ENCODE data around the gene BGLAP. TPM values are rescaled to one million over a fixed set of nuclear protein-coding genes. Genes with fewer than 3 reads are reported as not detected.

Gene BGLAP
- total and polyA plus RNA-seq, 7 experiments from 2014 or later, result 0.33 to 7.4 (median 4.7) TPM; not detected in 1

DNA sequence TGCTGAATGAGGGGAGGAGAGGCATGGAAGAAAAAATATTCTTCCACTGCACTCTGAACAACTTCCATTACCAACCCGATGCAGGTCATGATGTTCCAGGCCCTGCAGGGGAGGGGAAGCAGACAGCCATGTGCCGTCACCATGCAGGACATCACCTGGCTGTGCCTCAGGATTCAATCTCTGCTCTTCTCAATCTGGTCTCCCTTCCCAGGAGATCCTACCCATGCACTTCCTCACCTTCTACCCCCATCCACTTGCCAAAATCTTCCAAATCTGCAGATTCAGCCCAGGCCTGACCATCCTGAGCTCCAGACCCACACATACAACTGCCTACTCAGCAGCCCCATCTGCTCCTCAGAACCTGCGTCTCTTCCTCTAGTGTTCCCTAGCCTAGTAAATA, 11.7 kb downstream of the BGLAP start:
- Histone ChIP-seq H3K27ac (ENCODE audit: low read depth, low read length) (no peak overlapping the region), H3K4me3 (ENCODE audit: low read length) (no peak overlapping the region), H3K4me1 (ENCODE audit: control insufficient read depth in 2 of 2, insufficient read depth in 2 of 2, low read length in 2 of 2) (no peaks in the 10 kb centered on the region), H3K27me3 (ENCODE audit: control insufficient read depth in 2 of 2, insufficient read depth in 2 of 2, low read length in 2 of 2) (no peaks in the 10 kb centered on the region), H3K9me3 (ENCODE audit: control insufficient read depth in 2 of 3, low read length in 3 of 3) (no peaks in the 10 kb centered on the region), H3K36me3 (ENCODE audit: control insufficient read depth in 2 of 3, insufficient read depth in 3 of 3, low read length in 3 of 3) (peaks cover 18 to 88% (median 23%) of the 10 kb centered on the region in 3 experiments)
- Mint-ChIP-seq H3K4me3 (no peak overlapping the region), H3K4me1 (peaks cover 0 to 22% (median 5%) of the 10 kb centered on the region in 7 donors), H3K36me3 (peaks cover 11 to 35% (median 23%) of the 10 kb centered on the region in 5 donors), H3K27ac (peak overlapping the region in 7 of 9 donors; percentile 9 to 66 (median 32)), H3K27me3 (no peaks in the 10 kb centered on the region), H3K9me3 (no peaks in the 10 kb centered on the region)
- DNase-seq, result no peak
- ChIA-PET POLR2A (no interaction called here), CTCF (no interaction called here)
- ATAC-seq, result no peak
- intact Hi-C loops (cut with micrococcal nuclease), result no loop called here

DNA sequence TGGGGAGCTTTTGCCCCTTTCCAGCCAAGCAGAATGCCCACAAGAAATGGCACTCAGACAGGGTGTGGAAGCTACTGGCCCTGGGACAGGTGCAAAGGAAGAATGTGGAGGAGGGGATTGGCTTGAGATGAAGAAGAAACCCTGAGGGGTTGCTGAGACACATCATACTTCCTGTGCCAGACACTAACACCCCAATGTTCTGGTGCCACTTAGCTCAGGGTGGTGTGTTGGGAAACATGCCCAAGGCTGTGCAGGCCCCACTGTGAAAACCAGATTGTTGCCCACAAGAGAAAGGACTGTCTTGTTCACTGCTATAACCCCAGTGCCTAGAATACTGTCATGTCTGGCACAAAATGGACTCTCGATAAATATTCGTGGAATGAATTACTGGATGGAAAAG, 15.7 kb downstream of the BGLAP start:
- no peaks in the 10 kb centered on the region for H3K4me1 ChIP-seq (ENCODE audit: control insufficient read depth in 2 of 2, insufficient read depth in 2 of 2, low read length in 2 of 2)
- ChIA-PET POLR2A (no interaction called here), CTCF (no interaction called here)
- Mint-ChIP-seq H3K27me3 (no peaks in the 10 kb centered on the region), H3K4me3 (no peak overlapping the region), H3K4me1 (peaks cover 0 to 17% (median 5%) of the 10 kb centered on the region in 7 donors), H3K27ac (peak overlapping the region in 6 of 9 donors; percentile 33 to 81 (median 60)), H3K9me3 (no peaks in the 10 kb centered on the region), H3K36me3 (peaks cover 24 to 52% (median 27%) of the 10 kb centered on the region in 5 donors)
- H3K27ac ChIP-seq (ENCODE audit: low read depth, low read length), result peak overlapping the region; percentile 12
- H3K4me3 ChIP-seq (ENCODE audit: low read length), result no peak overlapping the region
- H3K36me3 ChIP-seq (ENCODE audit: control insufficient read depth in 2 of 3, insufficient read depth in 3 of 3, low read length in 3 of 3), result peaks cover 18 to 82% (median 29%) of the 10 kb centered on the region in 3 experiments
- no peaks in the 10 kb centered on the region for H3K27me3 ChIP-seq (ENCODE audit: control insufficient read depth in 2 of 2, insufficient read depth in 2 of 2, low read length in 2 of 2)
- DNase-seq (no peak), ATAC-seq (no peak)
- no peaks in the 10 kb centered on the region for H3K9me3 ChIP-seq (ENCODE audit: control insufficient read depth in 2 of 3, low read length in 3 of 3)
- intact Hi-C loops (cut with micrococcal nuclease), result no loop called here

DNA sequence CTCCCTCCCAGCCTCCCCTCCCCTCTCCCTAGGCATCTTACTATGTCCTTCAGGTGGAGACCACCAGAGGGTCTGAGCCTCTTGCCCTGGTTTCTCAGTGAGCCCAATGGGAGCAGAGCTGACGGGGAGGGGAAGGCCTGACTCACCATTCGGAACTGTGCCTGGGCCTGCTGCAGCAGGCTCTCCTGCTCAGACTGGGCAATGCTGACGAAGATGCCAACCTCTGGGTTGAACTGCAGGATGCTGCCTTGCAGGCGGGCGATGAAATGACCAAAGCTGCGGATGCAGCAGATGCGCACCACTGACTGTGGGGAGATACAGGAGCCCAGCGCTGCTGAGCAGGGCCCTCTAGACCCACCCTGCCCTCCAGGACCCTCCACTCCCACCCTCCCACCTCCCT, 16.9 kb downstream of the BGLAP start:
- intact Hi-C loops (cut with micrococcal nuclease), result no loop called here
- peaks cover 0 to 16% (median 4%) of the 10 kb centered on the region in 7 donors for H3K4me1 Mint-ChIP-seq
- peaks cover 25 to 54% (median 27%) of the 10 kb centered on the region in 5 donors for H3K36me3 Mint-ChIP-seq

DNA sequence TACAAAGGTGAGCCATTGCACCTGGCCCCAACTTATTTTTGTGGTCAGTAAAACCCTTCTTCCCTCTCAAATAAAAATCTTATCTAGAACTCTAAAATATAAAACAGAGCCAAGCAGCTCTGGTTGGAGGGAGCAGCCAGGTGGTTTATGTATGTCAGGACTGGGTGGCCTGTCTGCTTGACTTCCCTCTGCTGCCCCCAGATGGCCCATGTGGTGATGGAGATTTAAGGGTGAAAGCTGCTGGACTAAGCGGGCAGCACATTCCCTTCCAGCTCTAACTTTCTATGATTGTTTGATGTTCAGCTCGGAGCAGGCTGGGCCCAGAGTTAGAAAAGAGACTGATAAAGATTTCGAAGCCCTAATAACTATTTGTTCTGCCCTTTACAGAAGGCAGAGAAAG, 17.8 kb downstream of the BGLAP start:
- peak overlapping the region in 2 of 9 donors; percentile 21 to 26 for H3K27ac Mint-ChIP-seq

More for the DNA sequence above, 16.9 kb downstream of the BGLAP start:
- POLR2A ChIA-PET, result no interaction called here
- Mint-ChIP-seq H3K4me3 (no peak overlapping the region), H3K27me3 (no peaks in the 10 kb centered on the region), H3K9me3 (peaks cover 0 to 2% (median 0%) of the 10 kb centered on the region in 11 donors), H3K27ac (no peak overlapping the region)
- ATAC-seq (no peak), DNase-seq (no peak)
- H3K4me1 ChIP-seq (ENCODE audit: control insufficient read depth in 2 of 2, insufficient read depth in 2 of 2, low read length in 2 of 2), result no peaks in the 10 kb centered on the region
- CTCF ChIA-PET, result no interaction called here
- no peaks in the 10 kb centered on the region for H3K27me3 ChIP-seq (ENCODE audit: control insufficient read depth in 2 of 2, insufficient read depth in 2 of 2, low read length in 2 of 2)
- H3K27ac ChIP-seq (ENCODE audit: low read depth, low read length), result no peak overlapping the region
- H3K4me3 ChIP-seq (ENCODE audit: low read length), result no peak overlapping the region
- H3K36me3 ChIP-seq (ENCODE audit: control insufficient read depth in 2 of 3, insufficient read depth in 3 of 3, low read length in 3 of 3), result peaks cover 23 to 82% (median 35%) of the 10 kb centered on the region in 3 experiments
- no peaks in the 10 kb centered on the region for H3K9me3 ChIP-seq (ENCODE audit: control insufficient read depth in 2 of 3, low read length in 3 of 3)

DNA sequence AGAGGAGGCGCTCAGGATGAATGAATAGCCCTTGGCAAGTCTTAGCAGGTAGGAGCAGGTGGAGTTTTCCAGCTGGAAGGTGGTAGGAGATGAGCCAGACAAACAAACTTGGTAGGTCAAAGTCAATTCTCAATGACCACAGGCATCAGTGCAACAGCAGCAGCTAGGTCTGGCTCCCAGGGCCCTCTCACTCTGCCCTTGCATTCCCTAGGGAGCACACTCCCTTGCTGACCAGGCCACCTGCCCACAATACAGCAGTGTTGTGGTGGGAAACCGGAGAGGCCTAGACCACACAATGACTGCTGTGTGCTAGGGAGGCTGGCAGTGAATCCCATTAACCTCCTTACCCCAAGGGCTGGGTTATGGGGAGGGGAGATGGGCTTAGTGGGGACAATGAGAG, 18.9 kb downstream of the BGLAP start:
- intact Hi-C loops (cut with micrococcal nuclease), result no loop called here
- Mint-ChIP-seq H3K27me3 (no peaks in the 10 kb centered on the region), H3K36me3 (peaks cover 26 to 63% (median 36%) of the 10 kb centered on the region in 5 donors), H3K27ac (peak overlapping the region in 3 of 9 donors; percentile 15 to 75 (median 26)), H3K4me1 (peaks cover 0 to 16% (median 4%) of the 10 kb centered on the region in 7 donors), H3K9me3 (peaks cover 0 to 2% (median 0%) of the 10 kb centered on the region in 11 donors), H3K4me3 (no peak overlapping the region)
- DNase-seq, result no peak
- ChIA-PET POLR2A (no interaction called here), CTCF (no interaction called here)
- Histone ChIP-seq H3K4me3 (ENCODE audit: low read length) (no peak overlapping the region), H3K27me3 (ENCODE audit: control insufficient read depth in 2 of 2, insufficient read depth in 2 of 2, low read length in 2 of 2) (no peaks in the 10 kb centered on the region), H3K4me1 (ENCODE audit: control insufficient read depth in 2 of 2, insufficient read depth in 2 of 2, low read length in 2 of 2) (no peaks in the 10 kb centered on the region), H3K9me3 (ENCODE audit: control insufficient read depth in 2 of 3, low read length in 3 of 3) (no peaks in the 10 kb centered on the region), H3K36me3 (ENCODE audit: control insufficient read depth in 2 of 3, insufficient read depth in 3 of 3, low read length in 3 of 3) (peaks cover 19 to 88% (median 34%) of the 10 kb centered on the region in 3 experiments), H3K27ac (ENCODE audit: low read depth, low read length) (no peak overlapping the region)
- ATAC-seq, result no peak

More for the DNA sequence above, 17.8 kb downstream of the BGLAP start:
- no peak overlapping the region for H3K4me3 ChIP-seq (ENCODE audit: low read length)
- Mint-ChIP-seq H3K4me1 (peaks cover 0 to 16% (median 4%) of the 10 kb centered on the region in 7 donors), H3K36me3 (peaks cover 25 to 55% (median 30%) of the 10 kb centered on the region in 5 donors), H3K9me3 (peaks cover 0 to 2% (median 0%) of the 10 kb centered on the region in 11 donors), H3K27me3 (no peaks in the 10 kb centered on the region), H3K4me3 (no peak overlapping the region)
- no peaks in the 10 kb centered on the region for H3K9me3 ChIP-seq (ENCODE audit: control insufficient read depth in 2 of 3, low read length in 3 of 3)
- DNase-seq, result no peak
- intact Hi-C loops (cut with micrococcal nuclease), result no loop called here
- CTCF ChIA-PET, result no interaction called here
- peaks cover 23 to 81% (median 35%) of the 10 kb centered on the region in 3 experiments for H3K36me3 ChIP-seq (ENCODE audit: control insufficient read depth in 2 of 3, insufficient read depth in 3 of 3, low read length in 3 of 3)
- H3K4me1 ChIP-seq (ENCODE audit: control insufficient read depth in 2 of 2, insufficient read depth in 2 of 2, low read length in 2 of 2), result no peaks in the 10 kb centered on the region
- POLR2A ChIA-PET, result no interaction called here
- no peak for ATAC-seq
- H3K27me3 ChIP-seq (ENCODE audit: control insufficient read depth in 2 of 2, insufficient read depth in 2 of 2, low read length in 2 of 2), result no peaks in the 10 kb centered on the region
- H3K27ac ChIP-seq (ENCODE audit: low read depth, low read length), result no peak overlapping the region

DNA sequence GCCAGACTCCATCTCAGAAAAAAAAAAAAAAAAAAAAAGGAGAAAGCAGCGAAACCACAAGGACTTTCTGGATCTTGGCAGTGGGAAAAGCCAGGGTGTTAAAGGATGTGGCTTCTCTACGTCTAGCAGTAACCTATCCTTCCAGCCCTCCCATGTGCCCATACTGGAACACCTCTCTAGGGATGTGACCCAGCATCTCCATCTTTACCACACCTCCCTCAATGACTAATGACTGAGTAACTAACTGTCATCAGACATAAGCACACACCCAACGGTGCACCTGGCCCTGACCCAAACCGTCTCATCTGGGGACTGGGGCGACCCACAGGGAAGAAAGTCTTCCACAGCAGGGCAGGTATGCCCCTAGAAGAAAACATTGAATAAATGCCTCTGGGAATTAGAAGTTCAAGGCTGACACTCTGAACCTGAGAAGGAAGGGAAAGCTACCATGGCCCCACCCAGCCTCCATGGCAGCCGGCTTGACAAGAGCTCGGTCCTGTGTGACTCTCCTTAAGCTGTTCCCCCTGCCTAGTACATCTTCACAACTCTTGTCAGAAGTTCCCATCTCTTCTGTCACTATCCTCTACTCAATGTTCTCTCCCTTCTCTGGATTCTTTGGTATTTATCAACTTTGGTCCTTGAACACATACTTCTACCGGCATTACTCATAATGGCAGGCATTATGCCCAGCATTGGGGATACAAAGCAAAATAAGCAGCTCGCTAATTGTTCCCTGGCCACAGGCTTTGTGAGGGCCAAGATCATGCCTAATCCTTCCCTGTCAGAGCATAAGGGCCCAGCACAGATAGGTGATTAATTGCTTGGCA, 20.7 kb downstream of the BGLAP start:
- no peaks in the 10 kb centered on the region for H3K27me3 Mint-ChIP-seq
- CTCF ChIA-PET, result no interaction called here
- H3K27me3 ChIP-seq (ENCODE audit: control insufficient read depth in 2 of 2, insufficient read depth in 2 of 2, low read length in 2 of 2), result no peaks in the 10 kb centered on the region
- peak overlapping the region in 2 of 9 donors; percentile 7 to 56 for H3K27ac Mint-ChIP-seq
- ATAC-seq (no peak), DNase-seq (no peak)
- H3K4me3 ChIP-seq (ENCODE audit: low read length), result no peak overlapping the region
- H3K27ac ChIP-seq (ENCODE audit: low read depth, low read length), result no peak overlapping the region
- H3K4me1 ChIP-seq (ENCODE audit: control insufficient read depth in 2 of 2, insufficient read depth in 2 of 2, low read length in 2 of 2), result no peaks in the 10 kb centered on the region
- POLR2A ChIA-PET, result interaction anchor here (0.9 kb wide), 1 partner anchor 20 kb away, joined by 3 read pairs; the partner anchor contains the start of gene SMG5
- intact Hi-C loops (cut with micrococcal nuclease), result no loop called here
- no peak overlapping the region for H3K4me3 Mint-ChIP-seq
- no peaks in the 10 kb centered on the region for H3K9me3 ChIP-seq (ENCODE audit: control insufficient read depth in 2 of 3, low read length in 3 of 3)
- peaks cover 29 to 75% (median 44%) of the 10 kb centered on the region in 5 donors for H3K36me3 Mint-ChIP-seq
- peaks cover 0 to 21% (median 3%) of the 10 kb centered on the region in 7 donors for H3K4me1 Mint-ChIP-seq
- peaks cover 20 to 88% (median 35%) of the 10 kb centered on the region in 3 experiments for H3K36me3 ChIP-seq (ENCODE audit: control insufficient read depth in 2 of 3, insufficient read depth in 3 of 3, low read length in 3 of 3)
- peaks cover 0 to 2% (median 0%) of the 10 kb centered on the region in 11 donors for H3K9me3 Mint-ChIP-seq
